Gastrocnemius medialis (tissue), 4 donors: Measurements from ENCODE around the gene SLC25A21.

Experiments
- CTCF ChIP-seq, 5 experiments: fragments of 450-650 bp in 3 of 5; fragments of 200-600 bp in 2 of 5; sonication (generic) in 2 of 5; IDR thresholded peaks in 4 of 5; conservative IDR thresholded peaks in 1 of 5; 1 replicate in 4 of 5; 2 replicates in 1 of 5; pipeline ENCODE4 v1.5.1; 2016 to 2019; ENCODE audit warnings: antibody characterized with exemption in 5 of 5, mild to moderate bottlenecking in 3 of 5, moderate library complexity in 3 of 5
- POLR2A ChIP-seq, 2 donors: fragments of 450-650 bp; IDR thresholded peaks; one replicate each; pipeline ENCODE4 v1.6.1; 2017; ENCODE audit warnings: antibody characterized with exemption in 2 of 2, mild to moderate bottlenecking in 2 of 2, moderate library complexity in 2 of 2

- TF ChIP-seq POLR2A (IDR thresholded peaks at IDR 0.05) (no peak), CTCF (IDR thresholded peaks at IDR 0.05 in 4 of 5, conservative IDR thresholded peaks at IDR 0.05 in 1 of 5) (no peak)
These were observed 471.3 kb downstream of the SLC25A21 start for GRCh38 chr14:36701132-36701531.
